Spleen (tissue), 7 donors: Measurements from ENCODE around the gene SP110.

Source experiments
- POLR2A ChIP-seq, 3 donors: fragments of 450-650 bp; IDR thresholded peaks; one replicate each; pipeline ENCODE4 v1.5.1; 2017; ENCODE audit warnings: antibody characterized with exemption in 3 of 3, mild to moderate bottlenecking in 1 of 3
- TF ChIP-seq, protein P1 (sequence below), 11 experiments: fragments of 200-600 bp in 7 of 11; fragments of 450-650 bp in 4 of 11; sonication (generic) in 4 of 11; IDR thresholded peaks in 8 of 11; conservative IDR thresholded peaks in 3 of 11; 1 replicate in 7 of 11; 2 replicates in 4 of 11; pipeline versions ENCODE4 v1.4.0 to v1.8.0; 2016 to 2021; ENCODE audit warnings: antibody characterized with exemption in 11 of 11, inconsistent platforms in 4 of 11, mild to moderate bottlenecking in 1 of 11
- donor health status: DM: no; HTN: no; CAD: no; lungs with moderate emphysema.
- donor health status: DM: no; HTN: no; CAD: no.
- donor health status: DM: no; HTN: no; CAD: no.

DNA sequence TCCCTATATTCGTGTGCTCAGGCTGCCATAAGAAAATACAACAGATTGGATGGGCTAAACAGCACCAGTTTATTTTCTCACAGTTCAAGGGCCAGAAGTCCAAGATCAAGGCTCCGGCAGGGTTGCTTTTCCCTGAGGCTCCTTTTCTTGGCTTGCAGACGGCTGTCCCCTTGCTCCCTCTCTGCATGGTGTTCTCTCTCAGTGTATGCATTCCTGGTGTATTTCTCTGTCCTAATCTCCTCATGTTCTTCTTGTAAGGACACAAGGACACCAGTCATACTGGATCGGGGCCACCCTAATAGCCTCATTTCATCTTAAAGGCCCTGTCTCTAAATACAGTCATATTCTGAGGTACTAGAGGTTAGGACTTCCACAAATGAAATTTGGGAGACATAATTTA is 88.4 kb downstream of the SP110 start:
- TF ChIP-seq, protein P1, sequence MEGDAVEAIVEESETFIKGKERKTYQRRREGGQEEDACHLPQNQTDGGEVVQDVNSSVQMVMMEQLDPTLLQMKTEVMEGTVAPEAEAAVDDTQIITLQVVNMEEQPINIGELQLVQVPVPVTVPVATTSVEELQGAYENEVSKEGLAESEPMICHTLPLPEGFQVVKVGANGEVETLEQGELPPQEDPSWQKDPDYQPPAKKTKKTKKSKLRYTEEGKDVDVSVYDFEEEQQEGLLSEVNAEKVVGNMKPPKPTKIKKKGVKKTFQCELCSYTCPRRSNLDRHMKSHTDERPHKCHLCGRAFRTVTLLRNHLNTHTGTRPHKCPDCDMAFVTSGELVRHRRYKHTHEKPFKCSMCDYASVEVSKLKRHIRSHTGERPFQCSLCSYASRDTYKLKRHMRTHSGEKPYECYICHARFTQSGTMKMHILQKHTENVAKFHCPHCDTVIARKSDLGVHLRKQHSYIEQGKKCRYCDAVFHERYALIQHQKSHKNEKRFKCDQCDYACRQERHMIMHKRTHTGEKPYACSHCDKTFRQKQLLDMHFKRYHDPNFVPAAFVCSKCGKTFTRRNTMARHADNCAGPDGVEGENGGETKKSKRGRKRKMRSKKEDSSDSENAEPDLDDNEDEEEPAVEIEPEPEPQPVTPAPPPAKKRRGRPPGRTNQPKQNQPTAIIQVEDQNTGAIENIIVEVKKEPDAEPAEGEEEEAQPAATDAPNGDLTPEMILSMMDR (IDR thresholded peaks at IDR 0.05 in 8 of 11, conservative IDR thresholded peaks at IDR 0.05 in 3 of 11): no peak
- TF ChIP-seq POLR2A (IDR thresholded peaks at IDR 0.05): no peak
